Duodenal mucosa (tissue), 2 donors: ENCODE measurements around the gene DCHS2.

Experiments used
- H3K27ac ChIP-seq: one replicate; pipeline ENCODE4 v1.7.0; 2013; ENCODE audit warnings: low read depth, low read length
- H3K27me3 ChIP-seq, 2 donors: one replicate each; pipeline ENCODE4 v1.7.0; 2013; ENCODE audit warnings: low read length in 2 of 2, control low read depth in 1 of 2; ENCODE audit not compliant: insufficient read depth in 2 of 2, control insufficient read depth in 1 of 2
- H3K36me3 ChIP-seq, 2 donors: one replicate each; pipeline ENCODE4 v1.7.0; 2013; ENCODE audit warnings: low read length in 2 of 2, control low read depth in 1 of 2; ENCODE audit not compliant: insufficient read depth in 2 of 2, control insufficient read depth in 1 of 2
- H3K4me1 ChIP-seq, 2 donors: one replicate each; pipeline ENCODE4 v1.7.0; 2013; ENCODE audit warnings: low read length in 2 of 2, control low read depth in 1 of 2; ENCODE audit not compliant: insufficient read depth in 2 of 2, control insufficient read depth in 1 of 2
- H3K4me3 ChIP-seq, 2 donors: one replicate each; pipeline ENCODE4 v1.7.0; 2013; ENCODE audit warnings: low read length in 2 of 2, low read depth in 1 of 2
- H3K9ac ChIP-seq, 2 donors: one replicate each; pipeline ENCODE4 v1.7.0; 2013; ENCODE audit warnings: low read length in 2 of 2, low read depth in 1 of 2
- H3K9me3 ChIP-seq, 2 donors: one replicate each; pipeline ENCODE4 v1.7.0; 2013; ENCODE audit warnings: low read length in 2 of 2, control low read depth in 1 of 2; ENCODE audit not compliant: control insufficient read depth in 1 of 2

DCHS2 gene

GRCh38 chr4:154429176-154429575 lies 62.4 kb downstream of the DCHS2 start:
- Histone ChIP-seq H3K9me3 (no peaks in the 10 kb centered on the region), H3K4me1 (no peaks in the 10 kb centered on the region), H3K36me3 (no peaks in the 10 kb centered on the region), H3K9ac (no peak overlapping the region), H3K4me3 (no peak overlapping the region), H3K27me3 (no peaks in the 10 kb centered on the region), H3K27ac (no peak overlapping the region)

- Histone ChIP-seq H3K27ac (no peak overlapping the region), H3K9me3 (no peaks in the 10 kb centered on the region), H3K4me1 (no peaks in the 10 kb centered on the region), H3K9ac (no peak overlapping the region), H3K27me3 (no peaks in the 10 kb centered on the region), H3K36me3 (no peaks in the 10 kb centered on the region), H3K4me3 (no peak overlapping the region)
Measured at GRCh38 chr4:154427149-154427548, 64.5 kb downstream of the DCHS2 start.

GRCh38 chr4:154425514-154425913 lies 66.1 kb downstream of the DCHS2 start:
- Histone ChIP-seq H3K27me3 (no peaks in the 10 kb centered on the region), H3K4me1 (no peaks in the 10 kb centered on the region), H3K9ac (no peak overlapping the region), H3K36me3 (no peaks in the 10 kb centered on the region), H3K4me3 (no peak overlapping the region), H3K9me3 (no peaks in the 10 kb centered on the region), H3K27ac (no peak overlapping the region)

- no peaks in the 10 kb centered on the region for H3K27me3 ChIP-seq
- no peaks in the 10 kb centered on the region for H3K9me3 ChIP-seq
- no peak overlapping the region for H3K4me3 ChIP-seq
- H3K4me1 ChIP-seq, result no peaks in the 10 kb centered on the region
- no peak overlapping the region for H3K27ac ChIP-seq
- no peak overlapping the region for H3K9ac ChIP-seq
- H3K36me3 ChIP-seq, result no peaks in the 10 kb centered on the region
Measured at GRCh38 chr4:154424810-154425484, 66.7 kb downstream of the DCHS2 start.

GRCh38 chr4:154422152-154422551 lies 69.4 kb downstream of the DCHS2 start:
- Histone ChIP-seq H3K9me3 (no peaks in the 10 kb centered on the region), H3K27ac (no peak overlapping the region), H3K9ac (no peak overlapping the region), H3K36me3 (no peaks in the 10 kb centered on the region), H3K27me3 (no peaks in the 10 kb centered on the region), H3K4me1 (no peaks in the 10 kb centered on the region), H3K4me3 (no peak overlapping the region)

GRCh38 chr4:154421618-154422017 lies 70.0 kb downstream of the DCHS2 start:
- Histone ChIP-seq H3K9me3 (no peaks in the 10 kb centered on the region), H3K27ac (no peak overlapping the region), H3K36me3 (no peaks in the 10 kb centered on the region), H3K4me1 (no peaks in the 10 kb centered on the region), H3K27me3 (no peaks in the 10 kb centered on the region), H3K9ac (no peak overlapping the region), H3K4me3 (no peak overlapping the region)

- Histone ChIP-seq H3K4me1 (no peaks in the 10 kb centered on the region), H3K36me3 (no peaks in the 10 kb centered on the region), H3K4me3 (peak overlapping the region in 1 of 2 donors; percentile 58), H3K27ac (no peak overlapping the region), H3K9me3 (no peaks in the 10 kb centered on the region), H3K27me3 (peaks cover 0 to 7% of the 10 kb centered on the region in 2 donors), H3K9ac (no peak overlapping the region)
Measured at GRCh38 chr4:154417373-154417673, 74.3 kb downstream of the DCHS2 start.

- H3K4me3 ChIP-seq, result peak overlapping the region; percentile 58 to 67
- H3K9me3 ChIP-seq, result no peaks in the 10 kb centered on the region
- no peak overlapping the region for H3K9ac ChIP-seq
- peaks cover 0 to 7% of the 10 kb centered on the region in 2 donors for H3K27me3 ChIP-seq
- H3K27ac ChIP-seq, result no peak overlapping the region
- no peaks in the 10 kb centered on the region for H3K36me3 ChIP-seq
- no peaks in the 10 kb centered on the region for H3K4me1 ChIP-seq
Measured at GRCh38 chr4:154416190-154416547, 75.4 kb downstream of the DCHS2 start.

GRCh38 chr4:154415313-154415712 lies 76.3 kb downstream of the DCHS2 start:
- H3K9ac ChIP-seq, result no peak overlapping the region
- no peaks in the 10 kb centered on the region for H3K9me3 ChIP-seq
- H3K36me3 ChIP-seq, result no peaks in the 10 kb centered on the region
- no peak overlapping the region for H3K4me3 ChIP-seq
- no peak overlapping the region for H3K27ac ChIP-seq
- peaks cover 0 to 7% of the 10 kb centered on the region in 2 donors for H3K27me3 ChIP-seq
- no peaks in the 10 kb centered on the region for H3K4me1 ChIP-seq

GRCh38 chr4:154414796-154415195 lies 76.8 kb downstream of the DCHS2 start:
- no peaks in the 10 kb centered on the region for H3K9me3 ChIP-seq
- H3K36me3 ChIP-seq, result no peaks in the 10 kb centered on the region
- H3K4me1 ChIP-seq, result no peaks in the 10 kb centered on the region
- no peak overlapping the region for H3K9ac ChIP-seq
- H3K27ac ChIP-seq, result no peak overlapping the region
- peaks cover under 1 to 7% of the 10 kb centered on the region in 2 donors for H3K27me3 ChIP-seq
- no peak overlapping the region for H3K4me3 ChIP-seq

GRCh38 chr4:154414371-154414770 lies 77.2 kb downstream of the DCHS2 start:
- H3K36me3 ChIP-seq, result no peaks in the 10 kb centered on the region
- H3K4me1 ChIP-seq, result no peaks in the 10 kb centered on the region
- H3K9me3 ChIP-seq, result no peaks in the 10 kb centered on the region
- no peak overlapping the region for H3K9ac ChIP-seq
- H3K27me3 ChIP-seq, result peaks cover 3 to 7% of the 10 kb centered on the region in 2 donors
- no peak overlapping the region for H3K4me3 ChIP-seq
- H3K27ac ChIP-seq, result no peak overlapping the region
